Transverse colon (tissue), 3 donors: Measurements from ENCODE around the gene NKD1.

Experiments used
- POLR2A ChIP-seq: fragments of 450-650 bp; IDR thresholded peaks from one replicate; pipeline ENCODE4 v1.6.1; 2016; ENCODE audit warnings: antibody characterized with exemption, mild to moderate bottlenecking, moderate library complexity
- TF ChIP-seq, protein P1 (sequence below), 5 experiments: fragments of 200-600 bp in 3 of 5; fragments of 450-650 bp in 2 of 5; sonication (generic) in 3 of 5; IDR thresholded peaks; 1 replicate in 2 of 5; 2 replicates in 3 of 5; pipeline ENCODE4 v1.5.1; 2016 to 2017; ENCODE audit warnings: antibody characterized with exemption in 5 of 5, inconsistent platforms in 3 of 5, mild to moderate bottlenecking in 2 of 5, moderate library complexity in 1 of 5

DNA sequence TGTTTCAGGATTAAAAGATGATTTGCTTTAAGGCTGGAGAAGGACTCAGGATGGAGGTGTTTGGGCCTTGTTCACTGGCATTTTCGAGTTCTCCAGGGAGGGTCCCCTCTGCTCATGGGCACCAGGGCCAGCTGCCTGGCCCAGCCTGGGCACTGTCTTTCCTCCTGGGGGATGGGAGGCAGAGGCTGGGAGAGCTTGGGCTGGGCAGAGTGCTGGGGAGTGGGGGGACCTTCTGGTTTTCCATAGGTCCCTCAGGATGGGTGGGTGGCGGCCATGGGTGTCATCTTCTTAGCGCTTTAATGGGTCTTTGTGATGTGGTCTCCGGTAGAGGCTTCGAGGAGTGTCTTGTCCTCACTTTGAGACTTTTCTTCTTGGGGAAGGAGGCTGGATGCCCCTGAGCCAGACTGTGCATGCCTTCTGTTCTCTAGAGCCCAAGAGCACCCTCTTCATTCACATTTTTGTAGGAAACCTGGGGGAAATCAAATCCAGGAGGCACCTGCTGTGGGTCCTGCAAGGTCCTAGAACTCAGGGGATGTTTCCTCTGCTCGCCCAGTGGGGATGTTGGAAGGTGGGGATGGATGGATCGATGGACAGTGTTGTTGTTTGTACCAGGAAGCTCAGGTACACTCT is 5.7 kb downstream of the NKD1 start:
- no peak for TF ChIP-seq POLR2A
- TF ChIP-seq, protein P1, sequence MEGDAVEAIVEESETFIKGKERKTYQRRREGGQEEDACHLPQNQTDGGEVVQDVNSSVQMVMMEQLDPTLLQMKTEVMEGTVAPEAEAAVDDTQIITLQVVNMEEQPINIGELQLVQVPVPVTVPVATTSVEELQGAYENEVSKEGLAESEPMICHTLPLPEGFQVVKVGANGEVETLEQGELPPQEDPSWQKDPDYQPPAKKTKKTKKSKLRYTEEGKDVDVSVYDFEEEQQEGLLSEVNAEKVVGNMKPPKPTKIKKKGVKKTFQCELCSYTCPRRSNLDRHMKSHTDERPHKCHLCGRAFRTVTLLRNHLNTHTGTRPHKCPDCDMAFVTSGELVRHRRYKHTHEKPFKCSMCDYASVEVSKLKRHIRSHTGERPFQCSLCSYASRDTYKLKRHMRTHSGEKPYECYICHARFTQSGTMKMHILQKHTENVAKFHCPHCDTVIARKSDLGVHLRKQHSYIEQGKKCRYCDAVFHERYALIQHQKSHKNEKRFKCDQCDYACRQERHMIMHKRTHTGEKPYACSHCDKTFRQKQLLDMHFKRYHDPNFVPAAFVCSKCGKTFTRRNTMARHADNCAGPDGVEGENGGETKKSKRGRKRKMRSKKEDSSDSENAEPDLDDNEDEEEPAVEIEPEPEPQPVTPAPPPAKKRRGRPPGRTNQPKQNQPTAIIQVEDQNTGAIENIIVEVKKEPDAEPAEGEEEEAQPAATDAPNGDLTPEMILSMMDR (IDR thresholded peaks at IDR 0.05): no peak
